SK-N-SH treated with all-trans-retinoic acid at 6 μM for 48 hours (cell line): ENCODE results near the gene DDX1.

ENCODE experiments used
- ARNTL ChIP-seq: fragments of 450-650 bp; formaldehyde crosslinking; IDR thresholded peaks from 2 replicates; pipeline ENCODE4 v1.5.0; 2020; ENCODE audit warnings: low read depth, mild to moderate bottlenecking, moderate library complexity, borderline replicate concordance
- BACH2 ChIP-seq: fragments of 250-450 bp; sonication (Bioruptor Pico); IDR thresholded peaks from 2 replicates; pipeline ENCODE4 v1.9.0; 2021; ENCODE audit warnings: mild to moderate bottlenecking, borderline replicate concordance
- GLIS3 ChIP-seq: fragments of 250-450 bp; sonication (Bioruptor Pico); IDR thresholded peaks from 2 replicates; pipeline ENCODE4 v1.5.0; 2020; ENCODE audit warnings: mild to moderate bottlenecking, moderate library complexity
- PATZ1 ChIP-seq: fragments of 250-450 bp; sonication (Bioruptor Pico); IDR thresholded peaks from 2 replicates; pipeline ENCODE4 v1.8.0; 2020; ENCODE audit warnings: mild to moderate bottlenecking, moderate library complexity, borderline replicate concordance
- PPARA ChIP-seq: fragments of 250-450 bp; sonication (Bioruptor Pico); IDR thresholded peaks from 2 replicates; pipeline ENCODE4 v1.5.0; 2020; ENCODE audit warnings: mild to moderate bottlenecking, borderline replicate concordance
- RARB ChIP-seq: fragments of 250-450 bp; sonication (Bioruptor Pico); IDR thresholded peaks from 2 replicates; pipeline ENCODE4 v1.8.0; 2021; ENCODE audit warnings: mild to moderate bottlenecking, moderate library complexity
- SNAI2 ChIP-seq: fragments of 250-450 bp; sonication (Bioruptor Pico); IDR thresholded peaks from 2 replicates; pipeline ENCODE4 v1.5.0; 2020; ENCODE audit warnings: mild to moderate bottlenecking, moderate library complexity
- TOX ChIP-seq: fragments of 250-450 bp; sonication (Bioruptor Pico); IDR thresholded peaks from 2 replicates; pipeline ENCODE4 v1.8.0; 2021; ENCODE audit warnings: mild to moderate bottlenecking, moderate library complexity, borderline replicate concordance
- ZC3H10 ChIP-seq: fragments of 250-450 bp; sonication (Bioruptor Pico); IDR thresholded peaks from 2 replicates; pipeline ENCODE4 v1.5.1; 2021; ENCODE audit warnings: mild to moderate bottlenecking, moderate library complexity
- ZNF565 ChIP-seq: fragments of 450-650 bp; formaldehyde crosslinking; conservative IDR thresholded peaks from 2 replicates; pipeline ENCODE4 v1.5.0; 2020; ENCODE audit warnings: low read depth, mild to moderate bottlenecking, moderate library complexity
- ZNF70 ChIP-seq: fragments of 450-650 bp; formaldehyde crosslinking; IDR thresholded peaks from 2 replicates; pipeline ENCODE4 v1.5.0; 2020; ENCODE audit warnings: mild to moderate bottlenecking, moderate library complexity
- ZNF8 ChIP-seq: fragments of 450-650 bp; formaldehyde crosslinking; IDR thresholded peaks from 2 replicates; pipeline ENCODE4 v1.5.0; 2020; ENCODE audit warnings: mild to moderate bottlenecking, moderate library complexity
- TF ChIP-seq, protein P1 (sequence below): fragments of 250-450 bp; sonication (Bioruptor Pico); IDR thresholded peaks from 2 replicates; pipeline ENCODE4 v1.5.1; 2021; ENCODE audit warnings: mild to moderate bottlenecking, moderate library complexity

- TF ChIP-seq TOX (CRISPR knock-in tag) (no peak), PATZ1 (CRISPR knock-in tag) (no peak), ZNF8 (no peak), ZNF565 (CRISPR knock-in tag) (no peak), PPARA (CRISPR knock-in tag) (no peak), RARB (CRISPR knock-in tag) (no peak), ARNTL (CRISPR knock-in tag) (no peak), ZC3H10 (no peak), BACH2 (no peak), GLIS3 (CRISPR knock-in tag) (no peak), SNAI2 (CRISPR knock-in tag) (no peak), ZNF70 (no peak)
- TF ChIP-seq, protein P1, sequence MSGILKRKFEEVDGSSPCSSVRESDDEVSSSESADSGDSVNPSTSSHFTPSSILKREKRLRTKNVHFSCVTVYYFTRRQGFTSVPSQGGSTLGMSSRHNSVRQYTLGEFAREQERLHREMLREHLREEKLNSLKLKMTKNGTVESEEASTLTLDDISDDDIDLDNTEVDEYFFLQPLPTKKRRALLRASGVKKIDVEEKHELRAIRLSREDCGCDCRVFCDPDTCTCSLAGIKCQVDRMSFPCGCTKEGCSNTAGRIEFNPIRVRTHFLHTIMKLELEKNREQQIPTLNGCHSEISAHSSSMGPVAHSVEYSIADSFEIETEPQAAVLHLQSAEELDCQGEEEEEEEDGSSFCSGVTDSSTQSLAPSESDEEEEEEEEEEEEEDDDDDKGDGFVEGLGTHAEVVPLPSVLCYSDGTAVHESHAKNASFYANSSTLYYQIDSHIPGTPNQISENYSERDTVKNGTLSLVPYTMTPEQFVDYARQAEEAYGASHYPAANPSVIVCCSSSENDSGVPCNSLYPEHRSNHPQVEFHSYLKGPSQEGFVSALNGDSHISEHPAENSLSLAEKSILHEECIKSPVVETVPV (CRISPR knock-in tag), result no peak
These were observed 39.5 kb downstream of the DDX1 start for GRCh38 chr2:15630978-15631719.
